Measurements from ENCODE around the gene PRPSAP2.

DNA sequence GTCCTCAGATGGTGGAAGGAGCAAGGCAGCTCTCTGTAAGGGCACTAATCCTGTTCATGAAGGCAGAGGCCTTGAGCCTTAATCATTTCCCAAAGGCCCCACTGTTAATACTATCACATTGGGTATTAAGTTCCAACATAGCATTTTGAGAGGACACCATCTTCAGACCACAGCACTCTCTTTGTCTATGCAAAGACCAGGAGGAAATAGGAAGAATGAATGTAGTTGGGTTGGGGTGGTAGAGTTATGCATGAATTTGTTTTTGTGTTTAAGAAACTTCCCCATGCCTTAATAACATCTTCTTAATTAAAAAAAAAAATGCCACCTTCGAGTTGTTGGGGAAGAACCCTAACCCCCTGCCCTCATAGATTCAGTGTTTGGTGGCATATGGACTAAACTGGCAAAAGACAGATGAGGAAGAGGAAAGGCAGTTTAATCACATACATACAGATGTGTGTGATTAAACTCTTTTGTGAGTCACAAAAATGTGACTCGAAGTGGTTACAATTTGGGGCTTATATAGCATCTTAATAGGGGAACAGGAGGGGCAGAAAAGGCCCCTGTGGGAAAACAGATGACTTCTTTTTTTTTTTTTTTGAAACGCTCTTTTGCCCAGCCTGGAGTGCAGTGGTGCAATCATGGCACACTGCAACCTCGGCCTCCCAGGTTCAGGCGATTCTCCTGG lies 59.0 kb downstream of the PRPSAP2 start:
- TF ChIP-seq, protein P1, sequence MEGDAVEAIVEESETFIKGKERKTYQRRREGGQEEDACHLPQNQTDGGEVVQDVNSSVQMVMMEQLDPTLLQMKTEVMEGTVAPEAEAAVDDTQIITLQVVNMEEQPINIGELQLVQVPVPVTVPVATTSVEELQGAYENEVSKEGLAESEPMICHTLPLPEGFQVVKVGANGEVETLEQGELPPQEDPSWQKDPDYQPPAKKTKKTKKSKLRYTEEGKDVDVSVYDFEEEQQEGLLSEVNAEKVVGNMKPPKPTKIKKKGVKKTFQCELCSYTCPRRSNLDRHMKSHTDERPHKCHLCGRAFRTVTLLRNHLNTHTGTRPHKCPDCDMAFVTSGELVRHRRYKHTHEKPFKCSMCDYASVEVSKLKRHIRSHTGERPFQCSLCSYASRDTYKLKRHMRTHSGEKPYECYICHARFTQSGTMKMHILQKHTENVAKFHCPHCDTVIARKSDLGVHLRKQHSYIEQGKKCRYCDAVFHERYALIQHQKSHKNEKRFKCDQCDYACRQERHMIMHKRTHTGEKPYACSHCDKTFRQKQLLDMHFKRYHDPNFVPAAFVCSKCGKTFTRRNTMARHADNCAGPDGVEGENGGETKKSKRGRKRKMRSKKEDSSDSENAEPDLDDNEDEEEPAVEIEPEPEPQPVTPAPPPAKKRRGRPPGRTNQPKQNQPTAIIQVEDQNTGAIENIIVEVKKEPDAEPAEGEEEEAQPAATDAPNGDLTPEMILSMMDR (IDR thresholded peaks at IDR 0.05; ENCODE audit: low read depth, low read length), result no peak
- no peak for TF ChIP-seq EZH2phosphoT487 (IDR thresholded peaks at IDR 0.05; ENCODE audit: low read depth)

Data from OCI-LY3 (cell line).